HG02885 (cell line): ENCODE data around the gene TLNRD1.

ENCODE experiments used
- ATAC-seq: cut with Tn5 transposase; IDR thresholded peaks from one replicate; pipeline ENCODE4 v1.9.1; 2021; ENCODE audit warnings: mild to moderate bottlenecking; ENCODE audit not compliant: unreplicated experiment, poor library complexity

The TLNRD1 gene

DNA sequence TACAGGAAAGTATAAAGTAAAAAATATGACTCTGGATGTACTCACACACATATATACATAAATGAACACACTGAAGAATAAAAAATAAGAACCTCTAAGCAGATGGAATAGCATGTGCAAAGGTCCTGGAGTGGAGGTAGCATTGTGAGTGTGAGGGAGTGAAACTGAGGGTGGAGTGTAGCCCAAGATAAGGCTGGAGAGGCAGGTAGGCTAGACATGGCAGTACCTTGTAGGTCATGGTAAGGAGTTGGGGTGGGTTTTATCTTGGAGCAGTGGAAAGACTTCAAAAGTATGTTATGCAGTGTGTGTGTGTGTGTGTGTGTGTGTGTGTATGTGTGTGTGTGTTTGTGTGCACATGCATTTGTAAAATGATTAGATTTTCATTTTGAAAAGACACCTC is 49.5 kb downstream of the TLNRD1 start:
- ATAC-seq = no peak

DNA sequence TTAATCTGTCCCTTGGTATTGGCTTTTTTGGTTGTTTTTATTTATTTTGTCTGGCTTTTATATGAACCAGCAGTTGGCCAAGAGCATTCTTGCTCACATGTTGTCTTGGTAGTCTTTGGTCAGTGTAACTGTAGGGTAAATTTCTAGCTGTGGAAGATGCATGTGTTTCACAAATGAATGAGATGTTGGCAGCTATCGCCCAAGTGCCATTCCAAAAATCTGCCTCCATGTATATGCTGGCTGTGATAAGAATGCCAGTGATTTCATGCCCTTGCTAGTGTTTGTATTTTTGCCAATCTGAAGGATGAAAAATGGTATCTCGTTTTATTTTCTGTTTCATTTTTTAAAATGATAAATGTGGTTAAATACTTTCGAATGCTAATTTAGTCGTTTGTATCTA is 50.1 kb downstream of the TLNRD1 start:
- no peak for ATAC-seq

DNA sequence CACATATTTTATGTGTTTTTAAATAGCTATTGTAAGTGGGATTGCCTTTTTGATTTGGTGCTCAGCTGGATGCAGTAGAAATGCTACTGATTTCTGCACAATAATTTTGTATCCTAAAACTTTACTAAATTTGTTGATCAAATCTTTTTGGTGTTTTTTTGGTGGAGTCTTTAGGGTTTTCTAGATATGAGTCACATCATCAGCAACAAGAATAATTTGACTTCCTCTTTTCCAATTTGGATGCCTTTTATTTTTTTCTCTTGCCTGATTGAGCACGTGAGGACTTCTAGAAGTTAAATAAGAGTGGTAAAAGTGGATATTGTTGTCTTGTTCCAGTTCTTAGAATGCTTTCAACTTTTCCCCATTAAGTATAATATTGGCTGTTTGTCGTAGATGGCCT is 51.3 kb downstream of the TLNRD1 start:
- ATAC-seq = no peak

DNA sequence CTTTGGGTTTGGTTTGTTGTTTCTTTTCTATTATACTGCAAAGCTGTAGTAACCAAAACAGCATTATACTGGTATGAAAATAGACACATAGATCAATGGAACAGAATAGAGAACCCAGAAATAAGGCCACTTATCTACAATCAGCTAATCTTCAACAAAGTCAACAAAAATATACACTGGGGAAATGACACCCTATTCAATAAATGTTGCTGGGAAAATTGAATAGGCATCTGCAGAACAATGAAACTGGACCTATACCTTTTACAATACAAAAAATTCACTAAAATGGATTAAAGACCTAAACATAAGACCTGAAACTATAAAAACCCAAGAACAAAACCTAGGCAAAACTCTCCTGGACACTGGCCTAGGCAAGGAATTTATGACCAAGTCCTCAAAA is 52.9 kb downstream of the TLNRD1 start:
- ATAC-seq = no peak

DNA sequence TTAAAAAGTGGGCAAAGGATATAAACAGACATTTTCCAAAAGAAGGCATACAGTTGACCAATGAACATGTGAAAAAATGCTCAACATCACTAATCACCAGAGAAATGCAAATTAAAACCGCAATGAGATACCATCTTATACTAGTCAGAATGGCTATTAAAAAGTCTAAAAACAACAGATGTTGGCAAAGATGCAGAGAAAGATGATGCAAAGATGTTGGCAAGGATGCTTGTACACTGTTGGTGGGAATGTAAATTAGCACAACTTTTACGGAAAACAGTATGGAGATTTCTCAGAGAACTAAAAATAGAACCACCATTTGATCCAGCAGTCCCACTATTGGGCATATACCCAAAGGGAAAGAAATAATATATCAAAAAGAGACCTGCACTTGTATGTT is 53.5 kb downstream of the TLNRD1 start:
- no peak for ATAC-seq
